ENCODE data around the gene NAP1L1. TPM values are rescaled to one million over a fixed set of nuclear protein-coding genes. Genes with fewer than 3 reads are reported as not detected.

The NAP1L1 gene
- total RNA-seq, 4 donors from 2014 or later = 389 to 540 (median 445) TPM

GRCh38 chr12:76010732-76011458 is 73.6 kb downstream of the NAP1L1 start:
- Histone ChIP-seq H3K9me3 (no peaks in the 10 kb centered on the region), H3K4me3 (no peak overlapping the region), H3K27me3 (no peaks in the 10 kb centered on the region), H3K4me1 (no peaks in the 10 kb centered on the region), H3K27ac (replicated peaks in 1 of 4) (peak overlapping the region in 1 of 4 donors; percentile 10), H3K36me3 (no peaks in the 10 kb centered on the region)
- WGBS = 78% methylated on average over 6 of the region's 6 CpGs
- no peak for DNase-seq (ENCODE audit: extremely low spot score)
- intact Hi-C loops (cut with DNase I) = no loop called here
- TF ChIP-seq POLR2A (IDR thresholded peaks at IDR 0.05; ENCODE audit: low read depth) = no peak
- no peak for TF ChIP-seq POLR2AphosphoS5 (IDR thresholded peaks at IDR 0.05)
- TF ChIP-seq EP300 (IDR thresholded peaks at IDR 0.05) = no peak
- TF ChIP-seq CTCF (IDR thresholded peaks at IDR 0.05) = no peak

DNA sequence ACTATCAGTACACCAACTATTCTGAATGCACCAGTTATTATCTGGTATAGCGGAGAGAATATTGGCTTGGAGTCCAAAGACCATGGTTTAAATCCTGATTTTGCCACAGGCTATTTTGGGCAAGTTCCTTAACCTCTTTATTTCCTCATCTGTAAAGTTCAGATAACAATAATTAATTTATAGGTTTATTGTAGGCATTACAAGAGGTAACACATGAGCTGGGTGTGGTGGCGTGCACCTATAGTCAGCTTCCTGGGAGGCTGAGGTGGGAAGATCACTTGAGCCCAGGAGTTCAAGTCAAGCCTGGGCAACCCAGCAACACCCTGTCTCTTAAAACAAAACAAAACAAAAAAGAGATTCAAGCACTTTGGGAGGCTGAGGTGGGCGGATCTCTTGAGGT is 76.1 kb downstream of the NAP1L1 start:
- H3K4me1 ChIP-seq = no peaks in the 10 kb centered on the region
- no peaks in the 10 kb centered on the region for H3K27me3 ChIP-seq
- H3K27ac ChIP-seq (replicated peaks in 1 of 4) = no peak overlapping the region
- intact Hi-C loops (cut with DNase I) = no loop called here
- H3K36me3 ChIP-seq = no peaks in the 10 kb centered on the region
- WGBS = 96% methylated on average over 3 of the region's 3 CpGs
- no peak for DNase-seq (ENCODE audit: extremely low spot score)
- TF ChIP-seq EP300 (IDR thresholded peaks at IDR 0.05) (no peak), CTCF (IDR thresholded peaks at IDR 0.05) (no peak), POLR2AphosphoS5 (IDR thresholded peaks at IDR 0.05) (no peak)
- H3K4me3 ChIP-seq = no peak overlapping the region
- no peaks in the 10 kb centered on the region for H3K9me3 ChIP-seq

- intact Hi-C loops (cut with DNase I) = no loop called here
- 89% methylated on average over 8 of the region's 8 CpGs for WGBS
- DNase-seq (ENCODE audit: extremely low spot score) = no peak
- Histone ChIP-seq H3K4me1 (no peaks in the 10 kb centered on the region), H3K4me3 (no peak overlapping the region), H3K36me3 (no peaks in the 10 kb centered on the region), H3K27me3 (no peaks in the 10 kb centered on the region), H3K9me3 (no peaks in the 10 kb centered on the region), H3K27ac (replicated peaks in 1 of 4) (no peak overlapping the region)
- TF ChIP-seq POLR2A (IDR thresholded peaks at IDR 0.05; ENCODE audit: low read depth) (no peak), CTCF (IDR thresholded peaks at IDR 0.05) (no peak), EP300 (IDR thresholded peaks at IDR 0.05) (no peak), POLR2AphosphoS5 (IDR thresholded peaks at IDR 0.05) (no peak)
These were observed 76.8 kb downstream of the NAP1L1 start for GRCh38 chr12:76007640-76008039.

DNA sequence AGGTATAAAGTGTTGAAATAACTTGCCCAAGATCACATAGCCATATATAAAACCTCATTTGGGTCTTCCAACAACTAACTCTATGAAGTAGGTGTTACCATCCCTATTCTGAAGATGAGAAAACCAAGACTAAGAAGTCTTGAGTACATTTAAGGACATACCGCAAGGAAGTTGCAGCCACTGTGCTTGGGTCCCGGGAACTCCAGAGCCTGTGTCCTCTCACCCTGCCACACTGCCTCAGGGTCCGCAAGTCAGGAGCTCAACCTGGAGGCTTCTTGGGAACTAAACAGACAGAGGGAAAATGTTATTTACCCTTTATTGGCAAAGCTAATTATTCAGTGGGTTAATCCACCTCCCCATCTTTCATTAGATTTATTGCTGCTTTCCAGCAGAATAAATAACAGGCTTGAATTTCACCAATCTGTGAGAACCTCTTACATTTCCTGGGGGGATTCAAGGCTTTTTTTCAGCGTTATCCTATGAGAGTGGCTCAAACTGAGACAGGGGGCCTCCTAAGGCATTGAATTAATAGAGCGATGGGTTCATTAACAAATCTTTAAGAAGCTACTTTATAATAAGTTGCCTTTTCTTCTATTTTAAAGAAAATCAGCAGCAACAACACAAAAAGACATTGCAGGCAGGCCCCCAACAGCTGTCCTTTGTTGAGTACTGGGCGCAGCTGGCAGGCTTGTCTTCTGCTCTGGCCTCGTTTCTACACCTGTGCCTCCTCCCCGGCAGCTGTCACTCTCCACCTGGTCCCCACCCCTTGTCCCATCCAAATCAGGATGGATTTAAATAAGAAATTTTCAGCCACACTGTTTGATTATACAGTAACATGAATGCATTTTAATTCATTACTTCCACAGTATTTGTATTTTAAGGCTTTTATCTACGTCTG is 78.2 kb downstream of the NAP1L1 start:
- DNase-seq (ENCODE audit: extremely low spot score) = no peak
- Histone ChIP-seq H3K4me1 (no peaks in the 10 kb centered on the region), H3K27ac (replicated peaks in 1 of 4) (no peak overlapping the region), H3K9me3 (no peaks in the 10 kb centered on the region), H3K4me3 (no peak overlapping the region), H3K27me3 (no peaks in the 10 kb centered on the region), H3K36me3 (no peaks in the 10 kb centered on the region)
- intact Hi-C loops (cut with DNase I) = no loop called here
- 91% methylated on average over 9 of the region's 9 CpGs for WGBS
- TF ChIP-seq EP300 (IDR thresholded peaks at IDR 0.05) = no peak
- TF ChIP-seq POLR2A (IDR thresholded peaks at IDR 0.05; ENCODE audit: low read depth) = no peak
- TF ChIP-seq CTCF (IDR thresholded peaks at IDR 0.05) = no peak

Data from esophagus muscularis mucosa (tissue), 4 donors.